ENCODE measurements around the gene TCP11.
"Not testable (repeated sequence)": the region's sequence is repeated elsewhere in the genome, so short reads cannot be mapped to it uniquely, and the experiment has no call there.

The TCP11 gene

DNA sequence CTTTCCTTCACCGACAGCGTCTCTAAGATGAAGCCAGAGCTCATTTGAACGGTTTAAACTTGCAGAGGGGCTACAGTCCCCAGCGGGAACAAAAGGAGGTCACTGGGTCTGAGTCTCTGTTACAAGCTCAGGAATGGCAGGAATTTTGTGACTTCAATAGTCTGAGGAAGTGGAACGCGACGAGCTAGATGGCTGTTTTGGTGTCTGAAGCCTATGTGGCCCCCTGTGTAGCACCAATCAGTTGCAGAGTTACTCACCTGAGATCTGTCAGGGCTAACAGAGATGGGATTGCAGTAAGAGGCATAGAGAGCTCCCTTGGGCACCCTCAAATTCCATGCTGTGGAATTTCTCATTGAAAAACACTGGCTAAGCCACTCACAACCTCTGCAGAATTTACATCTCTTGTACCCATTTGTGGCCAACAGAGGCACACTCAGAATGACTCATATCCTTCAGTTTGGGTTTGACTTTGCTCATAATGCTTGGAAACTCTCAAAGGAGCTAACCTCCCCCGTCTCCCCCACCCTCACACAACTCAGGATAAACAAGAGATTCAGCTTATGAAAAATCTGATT lies 7.1 kb upstream of the TCP11 start:
- in situ Hi-C loops (cut with HindIII; ENCODE audit: low sequenced_read_pairs): loop anchor here (5.0 kb wide), 2 partner anchors 49 to 74 kb away; no protein-coding TSS in a partner anchor

DNA sequence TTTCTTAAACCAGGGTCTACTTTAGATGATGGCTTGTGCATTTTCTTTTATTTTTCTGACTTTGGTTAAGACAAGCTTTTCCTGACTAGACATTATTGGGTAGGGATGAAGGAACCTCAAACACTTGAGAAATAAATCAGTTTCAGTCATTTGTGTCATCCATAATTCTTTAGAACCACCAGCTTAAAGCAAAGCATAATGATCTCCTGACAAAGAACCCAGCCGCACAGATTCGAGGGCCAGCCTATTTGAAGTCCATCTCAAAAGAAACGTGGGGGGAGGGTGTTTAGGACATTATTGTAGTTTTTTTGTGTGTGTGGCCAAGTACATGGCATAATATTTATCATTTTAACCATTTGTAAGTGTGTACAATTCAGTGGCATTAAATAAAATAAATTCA lies 6.3 kb upstream of the TCP11 start:
- in situ Hi-C loops (cut with HindIII; ENCODE audit: low sequenced_read_pairs): loop anchor here (5.0 kb wide), 2 partner anchors 50 to 75 kb away; no protein-coding TSS in a partner anchor

DNA sequence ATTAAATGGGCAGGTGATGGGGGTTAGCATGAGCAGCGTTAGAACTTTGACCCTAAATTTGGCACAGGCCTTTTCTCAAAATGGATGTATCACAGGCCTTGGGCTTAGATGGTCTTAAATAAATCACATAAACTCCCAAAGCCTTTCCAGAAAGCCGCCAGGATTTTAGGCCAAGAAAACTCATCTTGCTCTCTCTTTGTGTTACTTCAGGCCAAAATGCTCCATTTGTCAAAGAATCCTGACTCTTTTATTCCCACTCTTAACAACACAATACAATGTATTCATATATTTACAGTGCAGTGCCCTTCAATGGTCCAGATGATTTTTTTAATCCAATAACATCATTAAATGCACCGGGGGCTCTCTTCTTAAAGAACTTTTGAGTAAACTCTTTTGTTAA lies 5.9 kb upstream of the TCP11 start:
- in situ Hi-C loops (cut with HindIII; ENCODE audit: low sequenced_read_pairs): loop anchor here (5.0 kb wide), 2 partner anchors 50 to 75 kb away; no protein-coding TSS in a partner anchor

DNA sequence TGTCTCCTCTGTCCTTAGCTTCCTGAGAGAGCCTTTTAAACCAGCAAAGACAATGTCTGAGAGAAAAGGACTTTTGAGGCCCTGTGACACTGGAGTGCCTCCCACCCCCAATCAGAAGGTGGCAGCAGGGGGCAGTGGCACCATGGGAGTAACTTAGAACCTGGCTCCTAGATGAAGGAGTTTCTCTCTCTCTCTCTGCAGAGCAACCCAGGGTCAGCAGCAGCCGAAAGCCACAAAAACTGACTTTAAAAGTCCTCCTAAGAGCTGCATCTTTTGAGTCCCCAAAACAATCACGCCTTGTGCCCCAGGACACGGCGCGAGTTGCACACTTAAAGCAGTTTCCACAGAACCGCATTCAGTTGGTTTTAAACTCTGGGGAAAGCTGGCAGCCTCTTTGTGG lies 5.3 kb upstream of the TCP11 start:
- in situ Hi-C loops (cut with HindIII; ENCODE audit: low sequenced_read_pairs): loop anchor here (5.0 kb wide), 2 partner anchors 51 to 76 kb away; no protein-coding TSS in a partner anchor

DNA sequence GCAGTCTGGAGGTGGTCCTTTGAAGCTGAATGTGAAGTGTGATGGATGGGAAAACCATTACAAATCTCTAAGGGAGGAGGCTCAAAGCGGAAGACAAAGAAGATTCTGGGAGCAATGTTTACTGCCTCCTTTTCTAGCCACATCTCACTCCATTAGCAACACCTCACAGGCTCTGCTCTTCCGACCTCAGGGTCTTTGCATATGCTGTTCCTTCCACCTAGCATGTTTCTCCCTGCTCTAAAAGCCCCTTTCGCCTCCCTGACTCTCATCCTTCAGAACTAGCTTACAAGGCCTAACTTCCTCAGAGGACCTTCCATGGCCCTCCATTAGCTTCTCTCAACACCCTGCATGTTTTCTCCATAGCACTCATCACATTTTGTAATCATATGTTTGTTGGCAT lies 4.6 kb upstream of the TCP11 start:
- in situ Hi-C loops (cut with HindIII; ENCODE audit: low sequenced_read_pairs): loop anchor here (5.0 kb wide), 2 partner anchors 52 to 77 kb away; no protein-coding TSS in a partner anchor

DNA sequence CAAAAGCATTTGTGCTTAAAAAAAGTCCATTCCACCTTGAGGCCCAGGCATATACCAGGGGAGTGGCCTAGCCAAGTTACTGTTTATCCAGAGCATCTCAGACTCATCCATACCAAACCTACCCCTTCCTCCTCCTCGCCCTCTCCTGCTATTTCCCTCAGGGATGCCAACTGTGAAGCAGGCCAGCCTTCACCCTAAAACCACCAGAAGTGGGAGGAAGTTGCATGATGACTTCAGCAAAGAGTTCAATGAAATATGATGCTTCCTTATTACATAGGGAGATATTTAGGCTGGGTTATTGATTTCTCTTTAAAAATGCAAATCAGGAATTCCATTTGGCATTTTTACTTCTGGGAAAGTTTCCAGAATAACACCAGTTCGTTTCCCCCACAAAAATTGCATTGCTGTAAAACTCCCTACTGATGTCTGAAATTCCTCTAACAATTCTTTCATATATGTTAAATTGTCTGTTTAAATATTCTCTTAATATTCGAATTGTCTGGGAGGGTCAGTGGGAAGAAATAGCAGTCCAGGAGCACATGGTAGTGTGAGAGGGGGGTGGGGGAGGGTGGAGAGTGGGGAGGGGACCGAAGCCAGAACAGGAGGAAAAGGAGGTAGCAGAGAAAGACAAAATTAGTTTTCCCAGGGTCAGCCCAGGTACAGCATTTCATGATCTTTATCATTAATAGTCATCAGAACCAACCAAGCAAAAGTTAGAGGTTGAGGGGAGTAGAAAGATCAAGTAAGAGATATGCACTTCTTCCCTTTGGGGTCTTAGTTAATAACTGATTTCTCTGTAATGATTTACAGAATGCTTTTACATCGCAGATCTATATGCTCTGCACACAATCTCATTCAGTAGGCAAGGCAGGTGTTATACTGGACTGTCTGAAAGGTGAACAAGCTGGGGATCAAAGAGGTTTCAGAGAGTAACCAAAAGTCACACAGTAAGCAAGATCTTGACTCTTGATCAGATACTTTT lies 1.7 kb upstream of the TCP11 start:
- in situ Hi-C loops (cut with HindIII; ENCODE audit: low sequenced_read_pairs): no loop called here

DNA sequence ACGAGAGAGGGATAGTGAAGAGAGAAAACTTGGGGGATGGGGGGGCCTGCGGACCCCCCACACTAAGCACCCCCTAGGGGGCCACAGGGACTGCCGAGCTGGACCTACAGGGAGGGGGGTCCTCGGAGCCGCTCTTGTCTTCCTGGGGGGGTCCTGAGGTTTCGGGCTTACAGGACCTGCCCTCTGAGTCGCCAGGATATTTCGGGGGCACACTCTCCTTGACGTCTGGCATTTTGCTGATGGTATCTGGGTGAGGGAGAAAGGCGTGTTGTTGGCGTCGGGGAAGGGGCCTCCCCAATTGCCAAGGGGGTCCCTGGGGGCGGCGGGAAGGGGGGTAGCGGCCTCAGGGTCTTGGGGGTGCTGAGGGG lies 516 bp downstream of the TCP11 start:
- in situ Hi-C loops (cut with HindIII; ENCODE audit: low sequenced_read_pairs): no loop called here

DNA sequence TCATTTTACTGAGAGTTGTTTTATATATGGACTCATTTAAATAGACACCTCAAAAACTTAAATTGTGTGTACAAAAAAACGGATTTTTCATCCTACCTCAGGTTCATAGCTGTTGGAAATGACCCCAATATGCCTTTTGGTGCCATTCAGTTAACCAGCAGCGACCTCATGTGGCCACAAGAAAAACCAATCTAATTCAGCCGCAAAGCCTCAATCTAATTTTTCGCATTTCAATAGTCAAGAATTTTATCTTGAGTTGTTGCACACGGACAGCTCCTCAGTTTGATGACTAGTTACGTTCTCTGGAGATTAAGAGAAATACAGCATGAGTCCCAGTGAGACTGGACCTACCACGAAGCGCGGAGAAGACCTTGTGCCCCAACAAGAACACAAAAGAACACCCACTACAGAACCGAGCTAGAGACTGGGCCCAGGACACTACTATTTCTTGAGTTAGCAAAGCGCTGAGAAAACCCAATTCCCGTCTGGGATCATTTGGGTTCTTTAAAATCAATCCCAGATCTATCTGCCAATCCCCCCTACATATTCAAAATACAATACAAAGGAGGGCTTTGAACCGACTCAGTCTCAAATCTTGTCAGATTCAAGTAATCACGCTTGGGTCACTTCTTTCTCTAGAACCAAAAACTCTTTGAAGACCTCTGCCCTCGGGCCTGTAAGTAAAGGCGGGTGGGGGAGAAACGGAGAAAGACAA lies 1.1 kb downstream of the TCP11 start:
- in situ Hi-C loops (cut with HindIII; ENCODE audit: low sequenced_read_pairs): no loop called here

DNA sequence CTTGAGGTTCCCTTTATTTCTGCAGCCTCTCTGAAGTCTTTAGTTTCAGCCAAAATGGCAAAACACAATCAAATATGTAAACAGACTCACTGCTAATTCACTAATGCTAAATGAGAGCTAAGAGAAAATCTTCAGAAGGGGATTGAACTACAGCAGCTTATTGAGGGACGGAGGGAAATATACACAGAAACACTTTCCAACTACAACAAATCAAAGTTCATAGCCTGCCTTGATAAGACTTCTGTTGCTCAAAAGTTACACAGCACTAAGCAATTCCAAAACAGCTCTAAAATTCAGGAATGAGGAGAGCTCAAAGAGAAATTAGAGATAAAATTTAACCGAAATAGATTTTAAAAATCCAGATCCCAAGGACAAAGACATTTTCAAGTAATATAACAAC lies 1.7 kb downstream of the TCP11 start:
- in situ Hi-C loops (cut with HindIII; ENCODE audit: low sequenced_read_pairs): no loop called here

DNA sequence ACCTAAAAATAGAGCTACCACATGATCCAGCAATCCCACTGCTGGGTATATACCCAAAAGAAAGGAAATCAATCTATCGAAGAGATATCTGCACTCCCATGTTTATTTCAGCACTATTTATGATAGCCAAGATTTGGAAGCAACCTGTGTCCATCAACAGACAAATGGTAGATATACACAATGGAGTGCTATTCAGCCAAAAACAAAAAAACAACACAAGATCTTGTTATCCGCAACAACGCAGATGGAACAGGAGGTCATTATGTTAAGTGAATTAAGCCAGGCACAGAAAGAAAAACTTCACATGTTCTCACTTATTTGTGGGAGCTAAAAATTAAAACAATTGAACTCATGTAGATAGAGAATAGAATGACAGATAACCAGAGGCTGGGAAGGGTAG lies 2.9 kb downstream of the TCP11 start:
- in situ Hi-C loops (cut with HindIII; ENCODE audit: low sequenced_read_pairs): not testable (repeated sequence)

DNA sequence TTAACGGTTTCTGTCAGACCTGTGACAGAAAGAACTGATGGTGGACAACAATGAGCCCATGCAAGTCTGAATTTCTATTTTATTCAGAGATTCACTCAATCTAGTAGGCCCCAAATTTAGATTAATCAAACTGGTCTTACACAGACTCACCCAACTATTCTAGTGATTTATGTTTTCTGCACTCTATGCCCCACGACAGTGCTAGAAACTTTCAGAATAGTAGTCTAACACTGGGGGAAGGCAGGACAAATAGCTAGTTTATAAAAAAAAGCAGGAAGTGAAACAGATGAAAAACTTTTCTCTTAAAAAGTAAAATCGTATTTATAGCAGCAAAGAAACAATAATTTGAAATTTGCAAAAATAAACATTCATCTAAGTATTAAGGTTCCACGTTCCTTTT lies 5.0 kb downstream of the TCP11 start:
- in situ Hi-C loops (cut with HindIII; ENCODE audit: low sequenced_read_pairs): no loop called here

DNA sequence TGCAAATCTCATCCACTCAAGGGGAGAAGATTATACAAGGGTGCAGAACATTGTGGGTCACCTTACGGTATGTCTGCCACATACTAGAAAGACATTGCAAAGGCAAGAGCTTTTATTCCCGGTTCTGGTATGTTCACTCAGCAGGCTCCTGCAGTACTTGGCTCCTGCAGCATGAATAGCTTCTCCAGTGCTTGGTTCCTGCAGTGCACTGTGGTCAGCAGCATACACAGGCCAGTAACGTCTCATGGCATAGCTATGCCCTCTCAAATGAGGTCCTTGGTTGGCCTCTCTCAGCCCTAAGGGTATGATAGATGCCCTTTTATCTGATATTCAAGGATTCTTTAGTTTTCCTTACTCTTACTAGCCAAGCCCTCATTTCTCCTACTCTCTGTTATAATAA lies 12.6 kb downstream of the TCP11 start:
- in situ Hi-C loops (cut with HindIII; ENCODE audit: low sequenced_read_pairs): no loop called here

DNA sequence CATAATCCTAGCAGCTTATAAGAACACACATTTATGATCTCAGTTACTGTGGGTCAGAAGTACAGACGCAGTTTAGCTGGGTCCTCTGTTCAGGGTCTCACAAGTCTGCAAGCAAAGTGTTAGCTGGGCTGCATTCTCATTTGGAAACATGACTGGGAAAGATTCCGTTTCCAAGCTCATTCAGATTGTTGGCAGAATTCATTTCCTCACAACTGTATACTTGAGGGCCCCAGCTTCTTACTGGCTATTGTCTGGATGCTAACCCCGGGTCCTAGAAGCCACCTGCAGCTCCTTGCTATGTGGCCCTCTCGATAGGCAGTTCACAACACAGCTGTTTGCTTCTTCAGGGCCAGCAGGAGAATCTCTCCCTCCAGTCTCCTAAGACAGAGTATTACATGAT lies 13.1 kb downstream of the TCP11 start:
- in situ Hi-C loops (cut with HindIII; ENCODE audit: low sequenced_read_pairs): no loop called here

DNA sequence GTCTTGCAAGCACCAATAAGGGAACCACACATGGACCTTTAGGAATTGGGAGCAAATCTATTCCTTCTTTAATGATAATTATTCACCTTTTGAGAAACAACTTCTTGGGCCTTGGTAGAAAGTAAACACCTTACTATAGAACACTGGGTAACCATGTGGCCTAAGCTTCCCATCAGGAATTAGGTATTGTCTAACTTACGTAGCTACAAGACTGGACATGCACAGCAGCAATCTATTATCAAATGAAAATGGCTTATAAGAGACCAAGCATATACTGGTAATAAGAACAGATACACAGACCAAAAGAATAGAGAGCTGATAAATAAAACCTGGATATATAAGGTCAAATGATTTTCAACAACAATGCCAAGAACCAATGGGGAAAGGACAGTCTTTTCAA lies 16.8 kb downstream of the TCP11 start:
- in situ Hi-C loops (cut with HindIII; ENCODE audit: low sequenced_read_pairs): no loop called here

DNA sequence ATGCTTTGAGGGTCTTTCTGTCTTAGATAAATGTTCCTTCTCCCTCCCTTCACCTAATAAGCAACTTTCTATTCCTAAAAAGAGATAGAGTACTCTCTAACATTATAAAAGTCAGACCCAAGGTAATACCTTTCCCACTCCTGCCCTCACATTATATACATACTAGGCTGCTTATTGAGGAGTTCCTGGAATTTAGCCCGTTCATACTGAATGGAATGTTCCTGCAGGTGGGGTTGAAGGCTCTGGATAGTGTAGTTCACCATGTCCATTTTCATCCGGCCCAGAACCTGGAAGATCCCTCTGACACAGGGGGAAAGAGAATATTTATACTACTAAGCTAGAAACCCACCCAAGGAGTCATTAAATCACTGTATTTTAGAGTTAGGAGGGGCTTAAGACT lies 20.4 kb downstream of the TCP11 start:
- in situ Hi-C loops (cut with HindIII; ENCODE audit: low sequenced_read_pairs): no loop called here

DNA sequence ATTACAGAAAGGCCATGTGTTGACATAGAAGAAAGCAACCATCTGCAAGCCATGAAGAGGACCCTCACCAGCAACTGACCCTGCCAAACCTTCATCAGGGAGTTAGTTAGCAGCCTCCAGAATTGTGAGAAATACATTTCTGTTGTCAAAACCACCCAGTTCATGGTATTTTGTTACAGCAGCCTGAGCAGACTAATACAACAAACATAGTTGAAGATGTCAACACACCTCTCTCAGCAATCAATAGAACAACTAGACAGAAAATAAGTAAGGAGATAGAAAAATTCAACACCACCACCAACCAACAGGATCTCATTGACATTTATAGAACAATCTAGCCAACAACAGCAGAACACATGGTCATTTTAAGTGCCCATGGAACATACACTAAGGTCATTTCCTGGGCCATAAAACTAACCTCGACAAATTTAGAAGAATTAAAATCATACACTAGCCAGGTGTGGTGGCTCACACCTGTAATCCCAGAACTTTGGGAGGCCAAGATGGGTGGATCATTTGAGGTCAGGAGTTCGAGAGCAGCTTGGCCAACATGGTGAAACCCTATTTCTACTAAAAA lies 32.7 kb downstream of the TCP11 start:
- in situ Hi-C loops (cut with HindIII; ENCODE audit: low sequenced_read_pairs): no loop called here

DNA sequence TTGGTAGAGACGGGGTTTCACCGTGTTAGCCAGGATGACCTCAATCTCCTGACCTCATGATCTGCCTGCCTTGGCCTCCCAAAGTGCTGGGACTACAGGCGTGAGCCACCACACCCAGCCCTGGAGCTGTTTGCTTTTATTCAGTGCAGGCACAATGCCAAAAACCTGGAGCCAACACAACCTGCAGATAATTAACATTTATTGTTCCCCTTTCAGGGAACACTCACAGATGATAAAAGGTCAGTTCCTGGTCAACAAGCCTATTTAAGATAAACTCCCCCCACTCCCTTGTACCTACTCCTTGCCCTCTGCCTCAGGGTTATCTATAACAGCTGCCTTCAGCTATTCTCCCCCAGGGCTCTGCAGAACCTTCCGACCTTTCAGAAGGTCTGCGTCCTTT lies 33.4 kb downstream of the TCP11 start:
- in situ Hi-C loops (cut with HindIII; ENCODE audit: low sequenced_read_pairs): not testable (repeated sequence)

DNA sequence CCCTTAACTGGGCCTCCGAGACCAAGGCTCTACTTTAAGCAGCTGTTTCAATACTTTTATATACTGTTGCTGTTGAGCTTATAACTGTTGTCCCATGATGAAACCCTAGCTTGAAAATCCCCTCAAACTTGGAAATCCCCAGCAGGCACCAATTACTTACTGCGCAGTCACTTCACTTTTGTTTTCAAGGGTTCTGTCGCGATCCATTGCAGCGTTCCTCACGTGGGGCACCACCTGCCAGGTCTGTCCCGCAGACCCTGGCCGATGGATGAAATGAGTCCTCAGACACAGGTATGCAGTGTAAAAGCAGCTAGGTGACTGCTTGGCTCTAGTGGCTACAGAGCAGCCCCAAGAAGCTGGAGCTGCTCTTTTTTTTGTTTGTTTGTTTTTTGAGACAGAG lies 33.9 kb downstream of the TCP11 start:
- in situ Hi-C loops (cut with HindIII; ENCODE audit: low sequenced_read_pairs): not testable (repeated sequence)

DNA sequence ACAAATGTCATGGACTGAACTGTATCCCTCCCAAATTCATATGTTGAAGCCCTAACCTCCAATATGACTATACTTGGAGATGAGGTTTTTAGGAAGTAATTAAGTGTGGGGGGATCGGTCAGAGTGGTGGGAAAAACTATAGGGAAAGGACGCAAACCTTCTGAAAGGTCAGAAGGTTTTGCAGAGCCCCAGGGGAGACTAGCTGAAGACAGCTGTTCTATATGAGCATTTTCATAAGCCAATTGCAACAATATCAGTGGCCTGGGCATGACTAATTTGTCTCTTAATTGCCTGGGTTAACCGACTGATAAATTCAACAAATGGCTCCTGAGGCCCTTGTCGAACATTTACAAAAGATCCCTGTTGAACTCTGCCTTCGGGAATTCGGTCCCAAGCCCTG lies 35.1 kb downstream of the TCP11 start:
- in situ Hi-C loops (cut with HindIII; ENCODE audit: low sequenced_read_pairs): not testable (repeated sequence)

DNA sequence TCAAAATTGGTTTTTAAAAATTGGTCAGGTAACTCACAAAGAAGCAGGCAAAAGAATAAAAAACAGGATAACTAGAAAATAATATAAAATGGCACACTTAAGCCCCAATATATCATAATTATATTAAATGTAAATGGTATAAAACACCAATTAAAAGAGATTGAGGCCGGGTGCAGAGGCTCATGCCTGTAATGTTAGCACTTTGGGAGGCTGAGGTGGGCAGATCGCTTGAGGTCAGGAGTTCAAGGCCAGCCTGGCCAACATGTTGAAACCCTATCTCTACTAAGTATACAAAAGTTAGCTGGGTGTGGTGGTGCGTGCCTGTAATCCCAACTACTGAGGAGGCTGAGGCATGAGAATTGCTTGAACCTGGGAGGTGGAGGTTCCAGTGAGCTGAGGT lies 36.1 kb downstream of the TCP11 start:
- in situ Hi-C loops (cut with HindIII; ENCODE audit: low sequenced_read_pairs): no loop called here

DNA sequence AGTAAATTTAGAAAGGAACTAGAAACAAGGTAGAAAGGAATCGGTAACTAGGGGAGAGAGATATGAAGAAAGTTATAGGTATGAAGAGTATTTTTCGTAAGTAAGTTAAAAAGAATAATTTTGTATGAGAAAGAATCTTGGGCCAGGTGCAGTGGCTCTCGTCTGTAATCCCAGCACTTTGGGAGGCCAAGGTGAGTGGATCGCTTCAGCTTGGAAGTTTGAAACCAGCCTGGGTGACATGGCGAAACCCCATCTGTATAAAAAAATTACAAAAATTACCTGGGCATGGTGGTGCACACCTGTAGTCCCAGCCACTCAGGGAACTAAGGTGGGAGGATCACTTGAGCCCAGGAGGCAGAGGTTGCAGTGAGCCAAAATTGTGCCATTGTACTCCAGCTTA lies 42.0 kb downstream of the TCP11 start:
- in situ Hi-C loops (cut with HindIII; ENCODE audit: low sequenced_read_pairs): no loop called here

Data from endothelial cell of hepatic sinusoid (primary cell).